H9 (cell line): ENCODE measurements around the gene RBM12. TPM values are rescaled to one million over a fixed set of nuclear protein-coding genes. Genes with fewer than 3 reads are reported as not detected.

ENCODE experiments used
- DNase-seq: peaks from one replicate; pipeline ENCODE4 v3.0.0-alpha.2; 2017
- H2AFZ ChIP-seq: one replicate; pipeline ENCODE4 v1.6.1; 2013; ENCODE audit warnings: mild to moderate bottlenecking, low read length, control low read depth, moderate library complexity
- H2AK5ac ChIP-seq: 2 replicates; pipeline ENCODE4 v1.6.1; 2013; ENCODE audit warnings: low read length, control low read depth, mixed read lengths; ENCODE audit not compliant: insufficient read length
- H2BK120ac ChIP-seq: one replicate; pipeline ENCODE4 v1.6.1; 2013; ENCODE audit warnings: low read depth, mild to moderate bottlenecking, low read length, control low read depth, inconsistent platforms; ENCODE audit not compliant: poor library complexity, severe bottlenecking
- H2BK12ac ChIP-seq: 2 replicates; pipeline ENCODE4 v1.6.1; 2013; ENCODE audit warnings: low read length, control low read depth, mixed read lengths, low read depth; ENCODE audit not compliant: insufficient read length
- H2BK15ac ChIP-seq: 2 replicates; pipeline ENCODE4 v1.6.1; 2013; ENCODE audit warnings: low read depth, low read length, control low read depth
- H2BK20ac ChIP-seq: one replicate; pipeline ENCODE4 v1.6.1; 2013; ENCODE audit warnings: low read depth, mild to moderate bottlenecking, low read length, control low read depth, inconsistent platforms; ENCODE audit not compliant: poor library complexity, severe bottlenecking
- H2BK5ac ChIP-seq: 2 replicates; pipeline ENCODE4 v1.6.1; 2013; ENCODE audit warnings: low read length, control low read depth, mixed read lengths; ENCODE audit not compliant: insufficient read length
- H3K14ac ChIP-seq: 2 replicates; pipeline ENCODE4 v1.6.1; 2013; ENCODE audit warnings: low read length, control low read depth; ENCODE audit not compliant: insufficient read depth
- H3K18ac ChIP-seq: 2 replicates; pipeline ENCODE4 v1.6.1; 2013; ENCODE audit warnings: low read depth, mild to moderate bottlenecking, mixed read lengths, low read length, control low read depth; ENCODE audit not compliant: insufficient read length
- H3K23ac ChIP-seq: 2 replicates; pipeline ENCODE4 v1.6.1; 2013; ENCODE audit warnings: low read length, control low read depth, mixed read lengths, low read depth; ENCODE audit not compliant: insufficient read length
- H3K23me2 ChIP-seq: 2 replicates; pipeline ENCODE4 v1.6.1; 2013; ENCODE audit warnings: low read depth, mild to moderate bottlenecking, mixed read lengths, low read length, control low read depth; ENCODE audit not compliant: insufficient read length, poor library complexity, severe bottlenecking
- H3K27ac ChIP-seq: 2 replicates; pipeline ENCODE4 v1.5.1; 2013; ENCODE audit warnings: low read length, control low read depth, mixed read lengths, low read depth; ENCODE audit not compliant: insufficient read length
- H3K27me3 ChIP-seq: 2 replicates; pipeline ENCODE4 v1.6.1; 2013; ENCODE audit warnings: low read length, control low read depth, inconsistent platforms; ENCODE audit not compliant: insufficient read depth
- H3K4ac ChIP-seq: 2 replicates; pipeline ENCODE4 v1.6.1; 2013; ENCODE audit warnings: low read depth, mild to moderate bottlenecking, control low read depth, inconsistent platforms, low read length, moderate library complexity
- H3K4me1 ChIP-seq: 2 replicates; pipeline ENCODE4 v1.6.1; 2013; ENCODE audit warnings: low read length, control low read depth, inconsistent platforms; ENCODE audit not compliant: insufficient read depth
- H3K4me2 ChIP-seq: 2 replicates; pipeline ENCODE4 v1.6.1; 2013; ENCODE audit warnings: low read length, control low read depth, mixed read lengths; ENCODE audit not compliant: insufficient read length, insufficient read depth
- H3K56ac ChIP-seq: 2 replicates; pipeline ENCODE4 v1.6.1; 2013; ENCODE audit warnings: low read depth, mild to moderate bottlenecking, mixed read lengths, low read length, control low read depth; ENCODE audit not compliant: insufficient read length
- H3K79me1 ChIP-seq: 2 replicates; pipeline ENCODE4 v1.6.1; 2013; ENCODE audit warnings: low read depth, mild to moderate bottlenecking, moderate library complexity, low read length, control low read depth, inconsistent platforms; ENCODE audit not compliant: insufficient read depth, poor library complexity, severe bottlenecking
- H3K79me2 ChIP-seq: 2 replicates; pipeline ENCODE4 v1.6.1; 2013; ENCODE audit warnings: low read length, control low read depth, inconsistent platforms; ENCODE audit not compliant: insufficient read depth
- H3K9ac ChIP-seq: 2 replicates; pipeline ENCODE4 v1.6.1; 2013; ENCODE audit warnings: low read length, control low read depth, mixed read lengths; ENCODE audit not compliant: insufficient read length; ENCODE audit errors: extremely low read depth
- H3K9me3 ChIP-seq: one replicate; pipeline ENCODE4 v1.6.1; 2013; ENCODE audit warnings: low read depth, low read length, inconsistent platforms; ENCODE audit not compliant: control insufficient read depth
- H3T11ph ChIP-seq: one replicate; pipeline ENCODE4 v1.6.1; 2013; ENCODE audit warnings: mild to moderate bottlenecking, low read length, control low read depth, inconsistent platforms
- H4K20me1 ChIP-seq: one replicate; pipeline ENCODE4 v1.6.1; 2013; ENCODE audit not compliant: control insufficient read depth, insufficient read length, insufficient read depth
- H4K5ac ChIP-seq: 2 replicates; pipeline ENCODE4 v1.6.1; 2013; ENCODE audit warnings: low read depth, mild to moderate bottlenecking, mixed read lengths, low read length, control low read depth; ENCODE audit not compliant: insufficient read length
- H4K8ac ChIP-seq: replicated peaks from 2 replicates; pipeline ENCODE4 v1.6.1; 2013; ENCODE audit warnings: low read length, control low read depth, mixed read lengths, low read depth; ENCODE audit not compliant: insufficient read length
- H4K91ac ChIP-seq: 2 replicates; pipeline ENCODE4 v1.6.1; 2013; ENCODE audit warnings: low read depth, mild to moderate bottlenecking, moderate library complexity, mixed read lengths, low read length, control low read depth; ENCODE audit not compliant: insufficient read length
- H3K27ac Mint-ChIP-seq, 3 experiments: 2 replicates in 2 of 3; 3 replicates in 1 of 3; pipeline ENCODE4 v1.8.0; 2020 to 2021; ENCODE audit warnings: mixed read lengths in 3 of 3, mild to moderate bottlenecking in 1 of 3, moderate library complexity in 1 of 3
- H3K27me3 Mint-ChIP-seq: 2 replicates; pipeline ENCODE4 v1.8.0; 2021; ENCODE audit warnings: low read depth, mild to moderate bottlenecking, moderate library complexity, mixed read lengths
- H3K36me3 Mint-ChIP-seq, 3 experiments: 2 replicates in 2 of 3; 3 replicates in 1 of 3; pipeline ENCODE4 v1.8.0; 2020 to 2021; ENCODE audit warnings: low read depth in 3 of 3, mixed read lengths in 3 of 3; ENCODE audit not compliant: insufficient read depth in 1 of 3
- H3K4me1 Mint-ChIP-seq, 2 experiments: 2 replicates each; pipeline ENCODE4 v1.8.0; 2020; ENCODE audit warnings: mixed read lengths in 2 of 2
- H3K4me3 Mint-ChIP-seq, 2 experiments: 2 replicates in 1 of 2; 3 replicates in 1 of 2; pipeline ENCODE4 v1.8.0; 2020 to 2021; ENCODE audit warnings: mild to moderate bottlenecking in 2 of 2, mixed read lengths in 2 of 2, moderate library complexity in 1 of 2
- H3K9me3 Mint-ChIP-seq, 2 experiments: 2 replicates in 1 of 2; 3 replicates in 1 of 2; pipeline ENCODE4 v1.8.0; 2020; ENCODE audit warnings: mild to moderate bottlenecking in 2 of 2, mixed read lengths in 2 of 2, moderate library complexity in 1 of 2
- WGBS: extraction: QIAGEN DNeasy Blood & Tissue Kit; methylation state at CpG from one replicate; pipeline ENCODE4 v1.1.7; 2013; ENCODE audit warnings: missing lambda C conversion rate, low lambda C conversion rate, mixed read lengths; ENCODE audit not compliant: insufficient read length; ENCODE audit errors: extremely low coverage; 5-methylcytosine and 5-hydroxymethylcytosine counted together
- total RNA-seq: library from RNA; stranded (reverse); gene quantifications from 2 replicates; pipeline ENCODE4 v1.2.1, GENCODE V29; 2021
- TF ChIP-seq, protein P1 (sequence below): fragments of 200-600 bp; sonication (generic); conservative IDR thresholded peaks from 3 replicates; pipeline ENCODE4 v1.8.0; 2021; ENCODE audit warnings: antibody characterized with exemption, mild to moderate bottlenecking

Gene RBM12
- total RNA-seq, 1 experiment from 2014 or later, result 260 TPM

DNA sequence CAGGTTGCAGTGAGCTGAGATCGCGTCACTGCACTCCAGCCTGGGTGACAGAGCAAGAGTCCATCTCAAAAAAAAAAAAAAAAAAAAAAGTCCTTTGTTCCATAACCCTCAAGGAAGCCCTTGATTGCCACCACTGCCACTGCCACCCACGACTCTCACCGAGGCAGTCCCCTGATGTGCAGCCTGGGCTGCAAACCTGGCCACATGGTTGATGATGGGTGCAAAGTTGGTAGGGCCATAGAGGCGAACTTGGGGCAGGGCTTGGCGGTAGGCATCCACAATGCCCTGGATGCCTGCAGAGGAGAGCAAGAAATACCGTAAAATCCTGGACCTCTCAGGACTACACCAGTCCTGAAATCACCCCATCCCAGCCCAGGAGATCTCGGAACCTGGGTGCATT lies 37.6 kb downstream of the RBM12 start:
- Histone ChIP-seq H3K79me2 (no peaks in the 10 kb centered on the region), H3K79me1 (no peaks in the 10 kb centered on the region), H3K9me3 (no peaks in the 10 kb centered on the region), H2BK15ac (no peak overlapping the region), H3T11ph (no peak overlapping the region), H3K27ac (no peak overlapping the region), H3K27me3 (no peaks in the 10 kb centered on the region), H4K20me1 (no peaks in the 10 kb centered on the region), H3K18ac (no peak overlapping the region), H3K23ac (no peak overlapping the region), H3K23me2 (no peaks in the 10 kb centered on the region), H4K5ac (no peak overlapping the region), H4K8ac (no peak overlapping the region), H2AFZ (no peak overlapping the region), H2AK5ac (no peak overlapping the region), H2BK5ac (no peak overlapping the region), H3K4me1 (no peaks in the 10 kb centered on the region), H4K91ac (no peak overlapping the region), H3K4ac (no peak overlapping the region), H3K14ac (no peak overlapping the region), H2BK12ac (no peak overlapping the region), H2BK120ac (no peak overlapping the region), H3K56ac (no peak overlapping the region), H3K4me2 (no peak overlapping the region), H2BK20ac (no peak overlapping the region), H3K9ac (no peak overlapping the region)
- no peak for DNase-seq
- H3K36me3 Mint-ChIP-seq, result peaks cover 39 to 65% (median 64%) of the 10 kb centered on the region in 3 experiments
- 0 out of 7 replicates have a peak overlapping the region, but pooled peaks of 1 of the 3 experiments have one; percentile 17 for H3K27ac Mint-ChIP-seq
- WGBS, result no CpG with 5 or more reads among the region's 8 CpGs
- no peaks in the 10 kb centered on the region; a peak in 1 of 5 replicates for H3K9me3 Mint-ChIP-seq
- no peaks in the 10 kb centered on the region for H3K27me3 Mint-ChIP-seq
- TF ChIP-seq, protein P1, sequence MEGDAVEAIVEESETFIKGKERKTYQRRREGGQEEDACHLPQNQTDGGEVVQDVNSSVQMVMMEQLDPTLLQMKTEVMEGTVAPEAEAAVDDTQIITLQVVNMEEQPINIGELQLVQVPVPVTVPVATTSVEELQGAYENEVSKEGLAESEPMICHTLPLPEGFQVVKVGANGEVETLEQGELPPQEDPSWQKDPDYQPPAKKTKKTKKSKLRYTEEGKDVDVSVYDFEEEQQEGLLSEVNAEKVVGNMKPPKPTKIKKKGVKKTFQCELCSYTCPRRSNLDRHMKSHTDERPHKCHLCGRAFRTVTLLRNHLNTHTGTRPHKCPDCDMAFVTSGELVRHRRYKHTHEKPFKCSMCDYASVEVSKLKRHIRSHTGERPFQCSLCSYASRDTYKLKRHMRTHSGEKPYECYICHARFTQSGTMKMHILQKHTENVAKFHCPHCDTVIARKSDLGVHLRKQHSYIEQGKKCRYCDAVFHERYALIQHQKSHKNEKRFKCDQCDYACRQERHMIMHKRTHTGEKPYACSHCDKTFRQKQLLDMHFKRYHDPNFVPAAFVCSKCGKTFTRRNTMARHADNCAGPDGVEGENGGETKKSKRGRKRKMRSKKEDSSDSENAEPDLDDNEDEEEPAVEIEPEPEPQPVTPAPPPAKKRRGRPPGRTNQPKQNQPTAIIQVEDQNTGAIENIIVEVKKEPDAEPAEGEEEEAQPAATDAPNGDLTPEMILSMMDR, result no peak
- H3K4me1 Mint-ChIP-seq, result no peaks in the 10 kb centered on the region
- no peak overlapping the region for H3K4me3 Mint-ChIP-seq
